Tibial nerve (tissue), 4 donors: ENCODE data around the gene TRERF1. TPM values are rescaled to one million over a fixed set of nuclear protein-coding genes. Genes with fewer than 3 reads are reported as not detected.
"Not testable (repeated sequence)": the region's sequence is repeated elsewhere in the genome, so short reads cannot be mapped to it uniquely, and the experiment has no call there.

Experiments used
- DNase-seq, 2 donors: peaks; one replicate each; pipeline ENCODE4 v3.0.0-alpha.2; 2019; ENCODE audit warnings: low spot score in 2 of 2
- H3K27ac ChIP-seq, 4 donors: fragments of 200-600 bp; sonication (generic) in 3 of 4; one replicate each; pipeline ENCODE4 v1.5.1; 2017 to 2019; ENCODE audit warnings: mild to moderate bottlenecking in 1 of 4
- H3K27me3 ChIP-seq, 2 donors: fragments of 200-600 bp; sonication (generic) in 1 of 2; one replicate each; pipeline versions ENCODE4 v1.5.1 to v1.6.0; 2017 to 2019
- H3K36me3 ChIP-seq, 3 donors: fragments of 200-600 bp; sonication (generic); one replicate each; pipeline ENCODE4 v1.5.1; 2018 to 2019
- H3K4me1 ChIP-seq, 4 donors: fragments of 200-600 bp; sonication (generic) in 3 of 4; one replicate each; pipeline ENCODE4 v1.5.1; 2017 to 2019
- H3K4me3 ChIP-seq, 4 donors: fragments of 200-600 bp; sonication (generic) in 3 of 4; one replicate each; pipeline ENCODE4 v1.5.1; 2017 to 2019; ENCODE audit warnings: mild to moderate bottlenecking in 1 of 4, moderate library complexity in 1 of 4
- H3K9me3 ChIP-seq, 4 donors: fragments of 200-600 bp; sonication (generic) in 3 of 4; one replicate each; pipeline ENCODE4 v1.5.1; 2017 to 2019
- CTCF ChIP-seq, 5 experiments: fragments of 200-600 bp in 3 of 5; fragments of 450-650 bp in 2 of 5; sonication (generic) in 3 of 5; IDR thresholded peaks; one replicate each; pipeline ENCODE4 v1.5.1; 2016 to 2019; ENCODE audit warnings: antibody characterized with exemption in 5 of 5, mild to moderate bottlenecking in 3 of 5, moderate library complexity in 2 of 5
- EP300 ChIP-seq, 2 donors: sonication (generic); formaldehyde crosslinking; IDR thresholded peaks; one replicate each; pipeline ENCODE4 v1.6.1; 2017; ENCODE audit warnings: antibody characterized with exemption in 2 of 2, mild to moderate bottlenecking in 1 of 2
- POLR2A ChIP-seq, 2 donors: fragments of 450-650 bp; IDR thresholded peaks; one replicate each; pipeline ENCODE4 v1.6.1; 2017; ENCODE audit warnings: antibody characterized with exemption in 2 of 2, mild to moderate bottlenecking in 2 of 2, moderate library complexity in 2 of 2
- WGBS, 2 donors: methylation state at CpG; one replicate each; pipeline ENCODE4 v1.1.5; 2018; 5-methylcytosine and 5-hydroxymethylcytosine counted together
- total RNA-seq, 4 donors: library from RNA; depleted of rRNA; stranded (reverse); fragments of >200 nt; gene quantifications; one replicate each; pipeline ENCODE4 v1.1.0, GENCODE V29; 2016

Gene TRERF1
- total RNA-seq, 4 donors from 2014 or later, result 4.2 to 7.2 (median 4.9) TPM

DNA sequence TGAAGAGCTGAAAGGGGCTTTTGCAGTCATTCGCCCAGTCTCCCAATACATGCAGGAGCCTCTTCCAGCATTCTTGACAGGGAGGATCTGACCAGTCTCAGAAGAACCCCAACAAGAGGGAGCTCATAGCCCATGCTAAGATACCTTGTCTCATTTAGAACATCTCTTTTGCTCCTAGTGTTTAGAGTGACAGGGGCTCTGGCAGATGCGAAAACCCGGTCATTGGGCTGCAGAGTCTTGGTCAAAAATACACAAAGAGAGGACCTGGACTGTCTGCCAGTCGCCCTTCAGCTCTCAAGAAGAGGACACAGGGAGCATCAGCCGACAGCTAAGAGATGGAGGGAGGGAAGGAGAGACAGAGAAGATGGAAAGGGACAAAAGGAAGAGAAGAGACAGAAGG, 257.7 kb downstream of the TRERF1 start:
- H3K4me3 ChIP-seq, result no peak overlapping the region
- H3K9me3 ChIP-seq, result no peaks in the 10 kb centered on the region
- TF ChIP-seq POLR2A (IDR thresholded peaks at IDR 0.05) (no peak), EP300 (IDR thresholded peaks at IDR 0.05) (no peak), CTCF (IDR thresholded peaks at IDR 0.05) (no peak)
- no peaks in the 10 kb centered on the region for H3K4me1 ChIP-seq
- WGBS, 2 donors, result 91 to 93% methylated on average over 5 of the region's 5 CpGs
- no peak overlapping the region for H3K27ac ChIP-seq
- peaks cover 0 to 33% (median 0%) of the 10 kb centered on the region in 3 donors for H3K36me3 ChIP-seq
- H3K27me3 ChIP-seq, result no peaks in the 10 kb centered on the region
- DNase-seq, result no peak

- no peak for DNase-seq
- Histone ChIP-seq H3K9me3 (no peaks in the 10 kb centered on the region), H3K27me3 (no peaks in the 10 kb centered on the region), H3K4me3 (no peak overlapping the region), H3K4me1 (no peaks in the 10 kb centered on the region), H3K36me3 (peaks cover 0 to 31% (median 0%) of the 10 kb centered on the region in 3 donors), H3K27ac (no peak overlapping the region)
- 39 to 47% methylated on average over 8 of the region's 8 CpGs for WGBS, 2 donors
- TF ChIP-seq CTCF (IDR thresholded peaks at IDR 0.05), result no peak
- no peak for TF ChIP-seq POLR2A (IDR thresholded peaks at IDR 0.05)
- no peak for TF ChIP-seq EP300 (IDR thresholded peaks at IDR 0.05)
These were observed 258.2 kb downstream of the TRERF1 start for GRCh38 chr6:42193491-42193894.

DNA sequence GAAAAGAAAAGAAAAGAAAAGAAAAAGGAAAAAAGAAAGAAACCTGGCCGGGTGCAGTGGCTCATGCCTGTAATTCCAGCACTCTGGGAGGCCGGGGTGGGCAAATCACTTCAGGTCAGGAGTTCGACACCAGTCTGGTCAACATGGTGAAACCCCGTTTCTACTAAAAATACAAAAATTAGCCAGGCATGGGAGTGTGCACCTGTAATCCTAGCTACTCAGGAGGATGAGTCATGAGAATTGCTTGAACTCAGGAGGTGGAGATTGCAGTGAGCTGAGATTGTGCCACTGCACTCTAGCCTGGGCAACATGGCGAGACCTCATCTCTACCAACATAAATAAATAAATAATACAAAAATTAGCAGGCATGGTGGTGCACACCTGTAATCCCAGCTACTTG, 259.3 kb downstream of the TRERF1 start:
- WGBS, 2 donors, result 94 to 98% methylated on average over 5 of the region's 5 CpGs
- H3K27me3 ChIP-seq, DNase-seq, H3K4me1 ChIP-seq, H3K27ac ChIP-seq, H3K4me3 ChIP-seq, H3K9me3 ChIP-seq: not testable (repeated sequence)
- peaks cover 0 to 26% (median 0%) of the 10 kb centered on the region in 3 donors for H3K36me3 ChIP-seq

DNA sequence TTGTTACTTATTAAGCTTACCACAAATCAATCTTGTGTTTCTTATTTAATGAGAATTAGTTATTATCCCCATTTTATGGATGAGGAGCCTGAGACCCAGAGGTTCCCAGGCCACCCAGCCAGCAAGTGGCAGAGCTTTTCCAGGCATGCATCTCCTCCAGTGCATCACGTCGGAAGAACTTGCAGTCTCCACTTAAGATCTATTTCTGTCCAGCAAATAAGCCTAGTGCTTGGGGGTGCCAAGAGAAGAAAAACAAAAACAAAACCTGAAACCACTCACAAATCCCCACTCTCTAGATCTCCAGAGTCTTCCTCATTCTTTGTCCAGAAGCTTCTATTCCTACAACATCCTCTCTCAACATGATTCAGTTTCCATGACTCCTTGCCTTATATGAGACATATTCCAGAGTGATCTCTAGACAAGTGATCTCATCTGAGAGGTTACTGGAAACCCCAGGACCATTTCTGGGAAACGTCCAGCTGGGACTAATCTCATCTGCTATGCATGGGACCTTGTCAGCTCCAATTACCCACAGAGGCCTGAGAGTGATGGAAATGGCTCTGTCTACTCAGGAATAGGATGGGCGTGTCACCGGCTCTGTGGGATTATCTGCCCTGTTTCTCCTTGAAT, 261.1 kb downstream of the TRERF1 start:
- Histone ChIP-seq H3K27ac (no peak overlapping the region), H3K27me3 (no peaks in the 10 kb centered on the region), H3K4me3 (no peak overlapping the region), H3K9me3 (no peaks in the 10 kb centered on the region), H3K36me3 (peaks cover 0 to 25% (median 0%) of the 10 kb centered on the region in 3 donors), H3K4me1 (no peaks in the 10 kb centered on the region)
- 74 to 78% methylated on average over 5 of the region's 5 CpGs for WGBS, 2 donors
- TF ChIP-seq EP300 (IDR thresholded peaks at IDR 0.05) (no peak), CTCF (IDR thresholded peaks at IDR 0.05) (no peak), POLR2A (IDR thresholded peaks at IDR 0.05) (no peak)
- DNase-seq, result no peak

DNA sequence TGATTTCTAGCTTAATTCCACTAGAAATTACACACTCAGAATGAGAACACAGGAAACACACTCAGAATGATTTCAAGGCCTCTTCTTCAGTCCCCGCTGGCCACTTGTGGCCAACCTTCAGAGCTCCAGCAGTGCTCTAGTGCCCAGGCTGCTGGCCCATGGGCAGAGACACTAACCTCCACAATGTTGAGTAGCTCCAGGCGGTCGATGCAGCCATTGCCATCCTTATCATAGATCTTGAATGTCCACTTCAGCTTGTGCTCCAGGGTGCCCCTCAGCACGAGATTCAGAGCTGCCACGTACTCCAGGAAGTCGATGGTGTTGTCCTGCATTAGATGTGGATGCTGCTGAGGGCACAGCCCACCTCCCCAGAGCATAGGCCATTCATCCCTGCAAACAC, 263.3 kb downstream of the TRERF1 start:
- no peak overlapping the region for H3K4me3 ChIP-seq
- H3K36me3 ChIP-seq, result peaks cover 0 to 30% (median 0%) of the 10 kb centered on the region in 3 donors
- no peaks in the 10 kb centered on the region for H3K9me3 ChIP-seq
- no peak overlapping the region for H3K27ac ChIP-seq
- DNase-seq, result no peak
- 90 to 91% methylated on average over 6 of the region's 6 CpGs for WGBS, 2 donors
- H3K4me1 ChIP-seq, result no peaks in the 10 kb centered on the region
- TF ChIP-seq POLR2A (IDR thresholded peaks at IDR 0.05), result no peak
- no peak for TF ChIP-seq CTCF (IDR thresholded peaks at IDR 0.05)
- TF ChIP-seq EP300 (IDR thresholded peaks at IDR 0.05), result no peak
- no peaks in the 10 kb centered on the region for H3K27me3 ChIP-seq
